Mucosa of descending colon (tissue), 3 donors: ENCODE results near the gene GDPD3. TPM values are rescaled to one million over a fixed set of nuclear protein-coding genes. Genes with fewer than 3 reads are reported as not detected.

ENCODE experiments used
- ATAC-seq: fragments of 200-7000 bp; cut with Tn5 transposase; one replicate; pipeline ENCODE4 v1.9.1; 2020; ENCODE audit warnings: mild to moderate bottlenecking, moderate library complexity
- DNase-seq, 3 donors: peaks; one replicate each; pipeline ENCODE4 v3.0.0-alpha.2; 2020
- H3K36me3 ChIP-seq: fragments of 200-600 bp; one replicate; pipeline ENCODE4 v1.8.0; 2021; ENCODE audit warnings: low read depth, mild to moderate bottlenecking
- H3K4me1 ChIP-seq: fragments of 200-600 bp; one replicate; pipeline ENCODE4 v1.8.0; 2021; ENCODE audit warnings: low read depth, mild to moderate bottlenecking
- H3K4me3 ChIP-seq: fragments of 200-600 bp; one replicate; pipeline ENCODE4 v1.8.0; 2021; ENCODE audit warnings: mild to moderate bottlenecking
- H3K9me3 ChIP-seq: fragments of 200-600 bp; one replicate; pipeline ENCODE4 v1.8.0; 2021; ENCODE audit warnings: mild to moderate bottlenecking
- intact Hi-C, 2 donors: fragments of 100-400 bp; cut with DNase I in 1 of 2; cut with micrococcal nuclease in 1 of 2; formaldehyde crosslinking; loops; one replicate each; pipeline versions ENCODE4 v1.11.0 to v1.11.1; 2022; cut with DNase I, micrococcal nuclease
- total RNA-seq, 3 donors: library from RNA; stranded (reverse); fragmentation: NEBNext Ultra II Directional in 2 of 3; extraction: Animal tissue kit (Norgen Biotek cat#: 25700) in 2 of 3; gene quantifications; one replicate each; pipeline versions ENCODE4 v1.2.1 to v1.2.4, GENCODE V29; 2021 to 2023
- TF ChIP-seq, protein P1 (sequence below): fragments of 200-600 bp; IDR thresholded peaks from one replicate; pipeline ENCODE4 v1.8.0; 2022; ENCODE audit warnings: antibody characterized with exemption, mild to moderate bottlenecking
- donor health status: DM: no; HTN: no; CAD: no; lungs with moderate emphysema.
- donor health status: DM: no; HTN: no; CAD: no.
- donor health status: DM: no; HTN: yes; CAD: no.

GDPD3 gene
- total RNA-seq, 3 donors from 2014 or later = 29.6 to 75.3 (median 51.7) TPM

DNA sequence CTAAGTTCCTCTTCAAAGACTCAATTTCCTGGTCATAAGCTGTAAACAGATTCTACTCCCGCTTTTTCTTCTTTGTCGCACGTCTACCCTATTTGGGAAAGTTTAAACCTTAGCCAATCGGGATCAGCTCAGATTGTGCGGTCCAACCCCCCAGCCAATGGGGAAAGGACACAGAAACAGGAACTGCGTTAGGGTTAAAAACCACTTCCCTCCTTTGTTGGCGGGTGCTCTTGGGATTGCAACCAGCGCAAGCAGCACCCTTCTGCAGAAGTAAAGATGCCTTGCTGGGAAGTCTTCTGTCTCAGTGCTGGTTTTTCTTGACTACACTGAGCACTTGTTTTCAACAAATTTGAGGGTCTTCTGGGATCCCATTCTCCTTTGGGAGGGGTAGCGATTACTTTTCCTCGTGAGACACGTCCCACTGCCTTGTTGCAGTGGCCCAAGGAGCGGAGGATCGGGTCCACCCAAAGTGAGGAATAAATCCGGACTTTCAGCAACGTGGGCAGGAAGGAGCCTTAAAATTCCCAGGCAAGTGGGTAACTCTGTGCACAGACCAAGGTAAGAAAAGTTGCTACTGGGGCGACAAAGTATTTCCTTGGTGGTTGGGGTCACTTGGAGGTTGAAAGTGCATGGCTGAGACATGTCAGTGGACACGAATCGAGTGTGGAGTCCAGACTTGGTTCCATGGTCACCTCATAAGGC, 16.3 kb downstream of the GDPD3 start:
- TF ChIP-seq, protein P1, sequence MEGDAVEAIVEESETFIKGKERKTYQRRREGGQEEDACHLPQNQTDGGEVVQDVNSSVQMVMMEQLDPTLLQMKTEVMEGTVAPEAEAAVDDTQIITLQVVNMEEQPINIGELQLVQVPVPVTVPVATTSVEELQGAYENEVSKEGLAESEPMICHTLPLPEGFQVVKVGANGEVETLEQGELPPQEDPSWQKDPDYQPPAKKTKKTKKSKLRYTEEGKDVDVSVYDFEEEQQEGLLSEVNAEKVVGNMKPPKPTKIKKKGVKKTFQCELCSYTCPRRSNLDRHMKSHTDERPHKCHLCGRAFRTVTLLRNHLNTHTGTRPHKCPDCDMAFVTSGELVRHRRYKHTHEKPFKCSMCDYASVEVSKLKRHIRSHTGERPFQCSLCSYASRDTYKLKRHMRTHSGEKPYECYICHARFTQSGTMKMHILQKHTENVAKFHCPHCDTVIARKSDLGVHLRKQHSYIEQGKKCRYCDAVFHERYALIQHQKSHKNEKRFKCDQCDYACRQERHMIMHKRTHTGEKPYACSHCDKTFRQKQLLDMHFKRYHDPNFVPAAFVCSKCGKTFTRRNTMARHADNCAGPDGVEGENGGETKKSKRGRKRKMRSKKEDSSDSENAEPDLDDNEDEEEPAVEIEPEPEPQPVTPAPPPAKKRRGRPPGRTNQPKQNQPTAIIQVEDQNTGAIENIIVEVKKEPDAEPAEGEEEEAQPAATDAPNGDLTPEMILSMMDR = no peak
- H3K4me1 ChIP-seq = peaks cover 24% of the 10 kb centered on the region
- intact Hi-C loops = no loop called here
- H3K36me3 ChIP-seq = no peaks in the 10 kb centered on the region
- H3K4me3 ChIP-seq = no peak overlapping the region
- DNase-seq (peak in 1 of 3 donors; percentile 4), ATAC-seq (no peak)
- H3K9me3 ChIP-seq = peaks cover 5% of the 10 kb centered on the region

DNA sequence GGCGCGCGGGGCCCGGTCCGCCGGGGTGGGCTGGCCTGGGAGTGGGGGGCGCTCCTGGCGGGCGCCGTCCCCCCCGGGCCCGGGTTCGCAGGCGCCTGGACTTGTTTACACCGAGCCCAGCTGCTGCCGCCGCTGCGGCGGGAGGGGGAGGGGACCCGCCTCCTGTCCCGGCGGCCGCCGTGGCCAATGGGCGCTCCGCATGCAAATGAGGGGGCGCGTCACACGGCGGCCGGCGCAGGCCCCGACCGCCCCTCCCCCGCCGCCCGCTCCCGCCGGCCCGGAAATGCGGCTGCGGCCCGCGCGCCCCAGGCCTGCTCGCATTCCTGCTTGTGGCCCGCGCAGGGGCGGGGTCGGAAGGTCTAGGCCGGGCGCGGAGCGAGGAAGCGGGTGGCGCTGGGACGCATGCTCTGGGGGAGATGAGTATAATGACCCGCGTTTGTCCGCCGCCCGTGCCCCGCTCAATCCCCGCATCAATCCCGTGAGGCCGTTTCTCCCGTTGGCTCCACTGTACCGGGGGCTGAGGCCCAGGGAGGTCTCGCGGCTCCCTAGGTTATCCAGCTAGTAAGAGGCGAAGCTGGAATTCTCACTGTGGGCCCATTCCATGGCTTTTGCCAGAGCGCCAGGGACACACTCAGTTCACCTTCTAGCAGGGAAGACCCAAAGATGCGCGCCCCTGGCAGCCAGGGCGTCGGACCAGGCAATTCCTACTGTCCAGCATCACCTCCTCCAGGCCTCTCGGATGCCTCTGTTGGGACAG, 17.1 kb downstream of the GDPD3 start, which contains the start of gene YPEL3:
TSS of gene YPEL3 (minus strand) at position 109 of the 757 bp plus-strand sequence. CDS start 731 bp downstream, outside the sequence.
- H3K4me3 ChIP-seq = peak within 1 kb of the TSS; percentile 57
- peaks cover 24% of the 10 kb centered on the region for H3K4me1 ChIP-seq
- H3K9me3 ChIP-seq = peaks cover 5% of the 10 kb centered on the region
- ATAC-seq (peak; percentile 81), DNase-seq (peak; percentile 94 to 97 (median 95))
- intact Hi-C loops = no loop called here
- TF ChIP-seq, protein P1 = no peak
- H3K36me3 ChIP-seq = no peaks in the 10 kb centered on the region

DNA sequence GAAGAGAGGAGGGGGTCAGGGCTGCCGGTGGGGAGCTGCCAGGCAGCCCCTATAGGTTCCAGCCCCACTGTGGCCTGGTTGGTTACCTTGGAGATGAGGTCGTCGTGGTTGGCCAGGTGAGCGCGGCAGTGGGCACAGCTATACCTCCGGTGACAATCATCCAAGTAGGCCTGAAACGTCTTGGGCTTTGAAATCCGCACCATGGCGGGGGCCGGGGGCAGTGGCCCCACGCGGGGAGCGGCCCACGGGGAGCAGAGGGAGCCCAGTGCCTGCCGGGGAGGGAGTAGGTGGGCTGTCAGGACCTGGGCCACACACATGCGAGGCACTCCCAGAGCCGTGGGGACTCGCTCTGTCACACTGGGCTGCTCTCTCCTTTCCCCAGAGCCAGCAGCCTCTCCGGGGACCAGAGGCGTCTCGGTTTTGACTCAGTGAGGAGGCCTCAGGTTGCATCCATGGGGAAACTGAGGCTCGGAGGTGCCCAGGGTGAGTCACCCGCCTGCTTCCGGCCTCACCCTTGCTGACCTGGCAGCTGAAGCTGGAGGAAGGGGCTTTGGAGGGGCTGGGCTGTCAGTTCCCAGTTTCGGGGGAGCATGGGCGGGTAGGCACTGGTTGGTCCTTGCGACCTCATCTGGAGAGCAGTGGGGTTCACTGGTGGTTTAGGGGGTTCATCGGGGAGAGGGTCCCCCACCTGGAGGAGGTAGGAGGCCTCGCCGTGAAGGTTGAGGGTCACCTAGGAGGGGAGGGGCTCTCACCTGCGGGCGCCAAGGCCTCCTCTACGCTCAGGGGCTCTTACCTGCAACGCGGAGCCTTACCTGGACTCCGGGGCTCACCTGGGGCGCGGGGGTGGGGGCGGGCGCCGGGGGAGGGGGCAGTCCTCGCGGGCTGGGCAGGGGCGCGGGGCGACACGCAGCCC, 17.9 kb downstream of the GDPD3 start:
- peaks cover 28% of the 10 kb centered on the region for H3K4me1 ChIP-seq
- no peaks in the 10 kb centered on the region for H3K36me3 ChIP-seq
- DNase-seq (peak in 2 of 3 donors; percentile 64 to 70), ATAC-seq (no peak)
- H3K9me3 ChIP-seq = peaks cover 5% of the 10 kb centered on the region
- intact Hi-C loops = no loop called here
- H3K4me3 ChIP-seq = peak overlapping the region; percentile 57
- TF ChIP-seq, protein P1 = no peak

DNA sequence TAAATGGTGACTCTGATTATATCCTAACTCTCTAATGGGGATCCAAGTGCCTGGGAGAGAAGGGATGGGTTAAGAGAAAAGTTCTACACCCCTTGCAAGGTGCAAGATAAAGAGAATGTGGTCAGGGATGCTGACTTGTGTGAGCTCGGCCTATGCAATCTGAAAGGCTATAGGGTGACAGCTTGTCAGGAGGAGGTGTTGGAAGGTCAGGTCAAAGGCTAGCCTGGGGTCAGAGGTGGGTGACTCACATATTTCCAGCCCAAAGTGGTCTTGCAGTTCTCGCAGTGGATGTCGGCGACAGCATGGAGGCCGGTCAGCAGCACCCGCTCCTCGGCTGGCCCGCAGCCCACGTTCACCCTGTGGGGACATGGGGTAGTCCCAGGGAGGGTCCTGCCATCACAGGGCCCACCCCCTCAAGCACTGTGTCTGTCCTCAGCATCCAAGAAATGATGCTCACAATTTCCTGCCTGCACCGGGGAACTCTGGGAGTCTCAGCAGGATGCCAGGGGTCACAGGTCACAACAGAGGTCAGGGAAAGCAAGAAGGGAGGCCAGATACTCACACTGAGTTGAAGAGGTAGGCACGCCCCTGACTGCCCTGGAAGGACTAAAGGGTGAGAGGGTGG, 18.7 kb downstream of the GDPD3 start:
- no peaks in the 10 kb centered on the region for H3K36me3 ChIP-seq
- no peak for ATAC-seq
- TF ChIP-seq, protein P1 = no peak
- peaks cover 5% of the 10 kb centered on the region for H3K9me3 ChIP-seq
- H3K4me3 ChIP-seq = peak overlapping the region; percentile 57
- peak in 2 of 3 donors; percentile 49 to 67 for DNase-seq
- intact Hi-C loops = no loop called here
- peaks cover 28% of the 10 kb centered on the region for H3K4me1 ChIP-seq
